Heart left ventricle (tissue), 16 donors: ENCODE measurements around the gene IFT80. TPM values are rescaled to one million over a fixed set of nuclear protein-coding genes. Genes with fewer than 3 reads are reported as not detected.

Experiments used
- ATAC-seq, 4 donors: fragments of 200-7000 bp; cut with Tn5 transposase; one replicate each; pipeline ENCODE4 v1.9.1; 2020 to 2022; ENCODE audit warnings: moderate library complexity in 4 of 4, mild to moderate bottlenecking in 3 of 4, moderate number of reproducible peaks in 1 of 4
- DNase-seq, 5 donors: peaks; one replicate each; pipeline ENCODE4 v3.0.0-alpha.2; 2020
- H3K27ac ChIP-seq, 12 donors: fragments of 200-600 bp; sonication (generic) in 4 of 12; one replicate each; pipeline versions ENCODE4 v1.5.0 to v1.8.0; 2016 to 2022; ENCODE audit warnings: mild to moderate bottlenecking in 2 of 12
- H3K27me3 ChIP-seq, 9 donors: fragments of 200-600 bp; sonication (generic) in 2 of 9; one replicate each; pipeline versions ENCODE4 v1.5.1 to v1.8.0; 2016 to 2022; ENCODE audit warnings: mild to moderate bottlenecking in 3 of 9
- H3K36me3 ChIP-seq, 9 donors: fragments of 200-600 bp; sonication (generic) in 2 of 9; one replicate each; pipeline versions ENCODE4 v1.5.0 to v1.8.0; 2018 to 2022; ENCODE audit warnings: mild to moderate bottlenecking in 2 of 9
- H3K4me1 ChIP-seq, 12 donors: fragments of 200-600 bp; sonication (generic) in 4 of 12; one replicate each; pipeline versions ENCODE4 v1.5.0 to v1.8.0; 2016 to 2022; ENCODE audit warnings: mild to moderate bottlenecking in 3 of 12
- H3K4me3 ChIP-seq, 12 donors: fragments of 200-600 bp; sonication (generic) in 4 of 12; one replicate each; pipeline versions ENCODE4 v1.5.0 to v1.8.0; 2017 to 2022; ENCODE audit warnings: mild to moderate bottlenecking in 9 of 12, moderate library complexity in 4 of 12
- H3K9me3 ChIP-seq, 12 donors: fragments of 200-600 bp; sonication (generic) in 4 of 12; one replicate each; pipeline versions ENCODE4 v1.5.0 to v1.8.0; 2016 to 2022; ENCODE audit warnings: mild to moderate bottlenecking in 1 of 12
- CTCF ChIP-seq, 12 donors: fragments of 200-600 bp; sonication (generic) in 4 of 12; IDR thresholded peaks; one replicate each; pipeline versions ENCODE4 v1.5.0 to v1.8.0; 2018 to 2022; ENCODE audit warnings: antibody characterized with exemption in 12 of 12, mild to moderate bottlenecking in 5 of 12
- POLR2A ChIP-seq, 2 donors: fragments of 450-650 bp; IDR thresholded peaks; one replicate each; pipeline ENCODE4 v1.6.1; 2017; ENCODE audit warnings: antibody characterized with exemption in 2 of 2, mild to moderate bottlenecking in 2 of 2, moderate library complexity in 2 of 2
- WGBS, 4 donors: extraction: QIAGEN DNeasy Blood & Tissue Kit in 2 of 4; methylation state at CpG; one replicate each; pipeline versions ENCODE4 v1.1.5 to v1.1.7; 2013 to 2018; 5-methylcytosine and 5-hydroxymethylcytosine counted together
- intact Hi-C, 10 donors: fragments of 100-400 bp; cut with DNase I; formaldehyde crosslinking; loops; one replicate each; pipeline versions ENCODE4 v1.11.1 to v1.14.2; 2022
- polyA plus RNA-seq, 2 donors: library from polyadenylated mRNA; stranded (reverse); fragments of 200-250 nt; gene quantifications; one replicate each; pipeline ENCODE4 v1.2.3, GENCODE V29; 2013
- total RNA-seq, 9 donors: library from RNA; depleted of rRNA in 2 of 9; stranded (reverse); fragments of >200 nt in 2 of 9; fragmentation: NEBNext Ultra II Directional in 3 of 9; extraction: Animal tissue kit (Norgen Biotek cat#: 25700) in 3 of 9; gene quantifications; one replicate each; pipeline versions ENCODE4 v1.1.0 to v1.2.4, GENCODE V29; 2016 to 2023
- donor health status: ischemic (EF 13 %, LVEDD 7.1; RV severe dilation, severe dysfunction).
- donor health status: healthy with polysubstance abuse.
- donor health status: DM: no; HTN: yes; CAD: no.
- donor health status: DM: no; HTN: no; CAD: no.
- donor health status: ischemic (EF 25% LVEDD 6.9; RV normal size, moderate dysfunction).
- donor health status: ischemic (EF 25% LVEDD 5.7; RV mildly dilated, moderate dysfunction).
- donor health status: healthy.
- donor health status: DM: yes; HTN: yes; CAD: no.
- donor health status: ischemic (EF 35%, LVEDD 5.7; RV mildly dilated, moderate dysfunction).
- donor health status: nonischemic (EF 11% LVEDD 7.7; RV severe dilation, severe dysfunction).
- donor health status: DM: yes; HTN: yes; CAD: no.
- donor health status: PGD.
- donor health status: ischemic (EF 29% LVEDD 5.4; RV normal size, mild dysfunction).
- donor health status: nonischemic (EF 23%, LVEDD 6.1; RV moderate dilation, normal function).

Gene IFT80
- total and polyA plus RNA-seq, 11 donors: 6.2 to 18.6 (median 10.5) TPM

- intact Hi-C loops: no loop called here
- ATAC-seq (no peak), DNase-seq (no peak)
- Histone ChIP-seq H3K4me3 (no peak overlapping the region), H3K27ac (no peak overlapping the region), H3K36me3 (peaks cover 0 to 42% (median 34%) of the 10 kb centered on the region in 9 donors), H3K4me1 (no peaks in the 10 kb centered on the region), H3K27me3 (no peaks in the 10 kb centered on the region), H3K9me3 (no peaks in the 10 kb centered on the region)
- WGBS, 4 donors: 92 to 96% (median 94%) methylated on average over 1 of the region's 1 CpG
- no peak for TF ChIP-seq CTCF (IDR thresholded peaks at IDR 0.05)
- no peak for TF ChIP-seq POLR2A (IDR thresholded peaks at IDR 0.05)
Measured at GRCh38 chr3:160378331-160379109, 20.5 kb downstream of the IFT80 start.

GRCh38 chr3:160376681-160377080 is 22.3 kb downstream of the IFT80 start:
- 95 to 100% (median 97%) methylated on average over 2 of the region's 2 CpGs for WGBS, 4 donors

GRCh38 chr3:160374925-160375324 is 24.1 kb downstream of the IFT80 start:
- no peak for DNase-seq
- no peak overlapping the region for H3K4me3 ChIP-seq
- intact Hi-C loops: no loop called here
- no peaks in the 10 kb centered on the region for H3K4me1 ChIP-seq
- 89 to 98% (median 97%) methylated on average over 1 of the region's 1 CpG for WGBS, 4 donors
- no peaks in the 10 kb centered on the region for H3K27me3 ChIP-seq
- peaks cover 0 to 47% (median 34%) of the 10 kb centered on the region in 9 donors for H3K36me3 ChIP-seq
- no peak for ATAC-seq
- TF ChIP-seq POLR2A (IDR thresholded peaks at IDR 0.05) (no peak), CTCF (IDR thresholded peaks at IDR 0.05) (no peak)
- H3K27ac ChIP-seq: no peak overlapping the region
- H3K9me3 ChIP-seq: no peaks in the 10 kb centered on the region

More at GRCh38 chr3:160376681-160377080, 22.3 kb downstream of the IFT80 start:
- Histone ChIP-seq H3K4me3 (no peak overlapping the region), H3K27me3 (no peaks in the 10 kb centered on the region), H3K27ac (no peak overlapping the region), H3K9me3 (no peaks in the 10 kb centered on the region), H3K36me3 (peaks cover 0 to 47% (median 34%) of the 10 kb centered on the region in 9 donors), H3K4me1 (no peaks in the 10 kb centered on the region)
- intact Hi-C loops: no loop called here
- ATAC-seq (no peak), DNase-seq (no peak)
- TF ChIP-seq CTCF (IDR thresholded peaks at IDR 0.05): no peak
- TF ChIP-seq POLR2A (IDR thresholded peaks at IDR 0.05): no peak

- no peak for DNase-seq
Measured at GRCh38 chr3:160374472-160374871, 24.6 kb downstream of the IFT80 start.

More at GRCh38 chr3:160374472-160374871, 24.6 kb downstream of the IFT80 start:
- no peaks in the 10 kb centered on the region for H3K27me3 ChIP-seq
- no peak for TF ChIP-seq POLR2A (IDR thresholded peaks at IDR 0.05)
- no peak for TF ChIP-seq CTCF (IDR thresholded peaks at IDR 0.05)
- H3K27ac ChIP-seq: no peak overlapping the region
- no peaks in the 10 kb centered on the region for H3K4me1 ChIP-seq
- intact Hi-C loops: no loop called here
- H3K4me3 ChIP-seq: no peak overlapping the region
- ATAC-seq: no peak
- 83 to 93% (median 89%) methylated on average over 2 of the region's 2 CpGs for WGBS, 4 donors
- no peaks in the 10 kb centered on the region for H3K9me3 ChIP-seq
- H3K36me3 ChIP-seq: peaks cover 0 to 47% (median 34%) of the 10 kb centered on the region in 9 donors
